Right hindlimb (tissue), 1 donor: ENCODE data around the gene ISL1.

Source experiments
- DNase-seq: peaks from one replicate; pipeline ENCODE4 v3.0.0-alpha.2; 2018

The ISL1 gene

DNA sequence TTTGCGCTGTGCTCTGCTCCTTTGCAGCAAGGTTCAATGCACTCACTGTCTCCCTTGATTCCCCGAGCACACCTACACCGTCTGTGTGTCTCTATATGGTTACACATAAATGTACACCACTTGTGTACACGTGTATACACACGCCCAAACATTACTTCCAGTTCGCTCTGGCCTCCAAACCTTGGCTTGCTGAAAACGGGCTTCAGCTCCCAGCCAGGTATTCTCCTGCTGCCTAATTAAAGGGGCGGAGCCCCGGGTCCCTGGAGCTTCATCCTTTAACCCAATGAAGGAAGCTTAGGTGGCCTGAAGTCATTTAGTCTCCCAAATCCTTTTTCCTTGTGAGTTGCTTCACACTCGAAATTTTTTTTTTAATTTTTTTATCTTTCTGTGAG, 4.6 kb downstream of the ISL1 start:
- no peak for DNase-seq

DNA sequence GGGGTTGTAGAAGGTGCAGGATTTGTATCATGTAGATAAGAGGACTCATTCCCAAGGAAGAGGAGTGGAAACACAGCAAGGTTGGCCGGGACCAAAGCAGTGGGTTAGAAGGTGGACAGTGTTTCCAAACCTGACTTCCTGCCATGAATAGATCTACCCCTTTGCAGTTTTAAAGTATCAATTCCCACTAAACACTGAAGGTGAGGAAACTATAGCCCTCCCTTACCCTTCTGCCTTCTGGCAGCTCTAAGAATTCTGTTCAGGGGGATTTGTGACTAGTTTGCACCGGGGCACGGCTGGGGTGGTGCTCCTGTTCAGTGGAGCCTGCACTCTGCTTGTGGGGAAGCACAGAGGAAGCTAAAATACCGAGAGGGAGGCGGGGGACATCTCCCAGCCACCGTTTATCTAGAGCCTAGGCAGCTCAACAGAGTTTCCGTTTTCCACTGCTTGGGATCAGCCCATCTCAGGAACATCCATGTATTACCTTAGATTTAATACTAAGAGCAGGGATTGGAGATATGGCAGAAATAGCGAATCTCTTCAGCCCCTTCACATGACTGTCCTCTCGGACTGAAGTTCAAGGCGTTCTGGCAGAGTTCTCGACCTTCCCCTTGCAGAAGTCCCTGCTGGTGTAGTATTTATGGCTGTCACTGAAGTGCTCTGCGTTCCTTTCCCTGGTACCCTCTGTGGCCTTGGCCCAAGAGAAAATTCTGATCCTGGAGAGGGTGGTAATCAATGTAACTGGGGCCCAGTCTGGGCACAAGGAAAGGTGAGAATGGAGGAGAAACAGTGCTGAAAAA, 5.4 kb downstream of the ISL1 start:
- no peak for DNase-seq

DNA sequence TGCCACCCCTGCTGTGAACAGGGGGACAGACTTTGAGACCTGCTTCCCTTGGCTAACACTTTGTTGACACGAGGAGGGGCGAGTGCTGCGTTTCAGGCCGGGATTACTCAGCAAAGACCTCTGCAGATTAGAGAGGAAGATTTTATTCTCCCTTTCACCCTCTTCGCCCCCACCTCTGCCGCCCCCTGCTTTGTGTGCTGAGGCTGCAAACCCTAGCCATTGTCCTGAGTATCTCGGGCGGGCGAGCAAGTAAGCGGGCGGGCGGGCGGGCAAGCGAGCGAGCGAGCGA, 6.0 kb downstream of the ISL1 start:
- no peak for DNase-seq

DNA sequence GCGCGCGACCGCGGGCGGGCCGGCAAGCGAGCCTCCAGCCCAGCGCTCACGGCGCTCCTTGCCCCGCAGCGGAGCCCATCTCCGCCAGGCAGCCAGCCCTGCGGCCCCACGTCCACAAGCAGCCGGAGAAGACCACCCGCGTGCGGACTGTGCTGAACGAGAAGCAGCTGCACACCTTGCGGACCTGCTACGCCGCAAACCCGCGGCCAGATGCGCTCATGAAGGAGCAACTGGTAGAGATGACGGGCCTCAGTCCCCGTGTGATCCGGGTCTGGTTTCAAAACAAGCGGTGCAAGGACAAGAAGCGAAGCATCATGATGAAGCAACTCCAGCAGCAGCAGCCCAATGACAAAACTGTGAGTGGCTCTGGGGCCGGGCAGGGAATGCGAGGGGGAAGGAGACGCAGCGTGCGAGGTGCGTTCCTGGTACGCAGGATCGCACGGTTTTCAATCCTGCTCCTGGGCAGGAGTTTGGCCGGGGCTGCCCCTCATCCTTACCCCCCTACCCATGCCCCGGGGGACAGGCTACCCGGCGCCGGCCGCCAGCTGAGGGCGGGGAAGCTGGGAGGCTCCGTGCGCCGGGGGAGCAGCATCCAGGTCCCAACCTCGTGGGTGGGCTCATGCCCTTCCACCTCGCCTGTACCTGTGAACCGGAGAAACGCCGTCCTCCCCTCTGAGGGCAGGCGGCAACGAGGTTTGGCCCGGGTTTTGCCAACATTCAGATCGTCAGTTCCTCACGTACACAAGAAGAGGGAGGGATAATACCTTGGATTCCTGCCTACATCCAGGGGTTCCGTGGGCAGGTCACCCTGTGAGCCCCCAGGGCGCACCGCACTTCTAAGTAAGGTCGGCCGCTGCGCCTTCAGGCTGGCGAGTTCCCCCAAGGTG, 6.6 kb downstream of the ISL1 start:
- DNase-seq: no peak

GRCh38 chr5:51391175-51391574, 7.9 kb downstream of the ISL1 start:
- no peak for DNase-seq

- no peak for DNase-seq
These were observed 9.5 kb downstream of the ISL1 start for GRCh38 chr5:51392689-51393199.

DNA sequence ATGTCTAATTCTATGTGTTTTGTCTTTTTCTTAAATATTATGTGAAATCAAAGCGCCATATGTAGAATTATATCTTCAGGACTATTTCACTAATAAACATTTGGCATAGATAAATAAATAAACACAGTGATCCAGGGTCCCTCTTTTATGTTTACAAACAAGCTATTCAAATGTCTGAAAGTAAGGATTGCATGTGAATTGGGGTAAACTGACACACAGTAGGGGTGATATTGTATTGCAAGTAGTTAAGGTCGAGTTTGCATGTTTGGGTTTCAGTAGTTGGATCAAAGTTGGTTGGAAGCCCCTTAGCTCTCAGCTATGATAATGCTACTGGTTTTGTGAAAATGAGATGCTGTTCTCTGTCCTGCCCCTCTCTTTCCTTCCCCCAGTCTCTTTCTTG, 11.4 kb downstream of the ISL1 start:
- DNase-seq: no peak

GRCh38 chr5:51395245-51395644, 12.0 kb downstream of the ISL1 start:
- DNase-seq: no peak

- no peak for DNase-seq
These were observed 12.6 kb downstream of the ISL1 start for GRCh38 chr5:51395666-51396356.

DNA sequence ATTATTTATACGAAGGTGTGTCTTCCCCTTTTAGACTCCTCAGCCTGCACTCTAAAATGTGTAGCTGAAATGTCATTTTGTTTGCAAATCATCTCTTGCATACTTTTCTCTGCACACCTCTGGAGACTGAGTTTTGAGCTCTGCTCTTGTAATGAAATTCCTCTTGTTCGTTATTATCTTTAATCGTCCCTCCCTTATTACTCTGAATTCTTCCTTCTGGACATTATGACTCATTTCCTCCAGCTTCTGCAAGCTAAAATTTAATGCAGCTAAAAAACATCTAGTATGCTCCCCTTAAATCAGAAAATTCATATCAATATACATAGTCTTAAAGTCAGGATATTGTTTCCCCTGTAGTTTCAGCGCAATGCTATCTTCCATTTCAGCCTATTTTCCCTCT, 13.5 kb downstream of the ISL1 start:
- no peak for DNase-seq

GRCh38 chr5:51397996-51398395, 14.7 kb downstream of the ISL1 start:
- no peak for DNase-seq

DNA sequence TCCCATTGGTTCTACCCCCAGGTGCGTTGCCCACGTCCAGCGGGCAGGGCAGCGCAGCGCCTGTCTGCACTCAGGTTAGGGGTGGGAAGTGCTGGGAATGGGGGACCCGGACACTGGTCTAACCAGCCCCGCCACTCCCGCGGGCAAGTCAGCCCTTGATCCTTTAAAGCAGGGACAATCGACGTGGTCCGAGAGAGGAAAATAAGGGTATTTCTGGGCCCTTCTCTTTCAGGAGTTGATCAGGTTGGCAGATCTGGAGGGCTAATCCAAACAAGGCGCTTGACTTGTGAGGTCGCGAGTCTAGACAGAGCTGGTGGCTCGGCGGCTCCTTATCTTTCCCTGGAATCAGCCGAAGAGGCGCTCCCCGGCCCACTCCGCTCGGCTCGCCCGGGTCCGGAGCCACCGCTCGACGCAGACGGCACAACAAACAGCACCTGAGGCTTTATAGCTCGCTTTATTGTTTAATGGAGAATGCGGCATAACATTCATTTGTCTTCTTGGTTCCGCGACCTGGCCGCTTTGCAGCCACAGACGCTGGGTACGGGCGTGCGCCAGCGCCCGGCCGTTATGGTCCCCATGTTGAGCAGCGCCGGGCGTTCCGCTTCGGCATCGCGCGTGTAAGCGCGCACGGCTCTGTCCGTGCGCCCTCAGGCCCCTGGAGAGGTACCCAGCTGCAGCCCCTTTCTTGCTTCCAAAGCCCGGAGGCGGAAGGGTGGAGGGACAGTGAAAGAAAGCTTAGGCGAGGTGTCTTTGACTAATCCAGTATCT, 15.8 kb downstream of the ISL1 start:
- peak; percentile 21 for DNase-seq

- no peak for DNase-seq
These were observed 16.4 kb downstream of the ISL1 start for GRCh38 chr5:51399643-51400006.

DNA sequence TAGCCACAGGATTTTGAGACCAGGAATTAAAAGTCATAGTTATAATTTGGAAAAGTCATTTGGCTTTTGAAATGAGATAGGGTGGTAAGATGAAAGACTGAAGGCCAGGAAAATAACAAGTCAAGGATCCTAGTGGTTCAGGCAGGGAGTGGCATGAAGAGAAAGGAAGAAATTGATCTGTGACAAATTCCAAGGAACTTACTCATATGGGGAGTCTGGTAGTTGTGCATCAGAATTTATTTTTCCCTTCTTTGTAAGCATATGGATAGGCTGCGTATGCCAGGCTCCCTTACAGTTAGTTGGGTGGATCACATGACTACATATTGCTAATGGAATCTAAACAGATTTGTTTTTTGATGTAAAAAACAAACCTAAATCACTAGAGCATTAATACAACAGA, 21.0 kb downstream of the ISL1 start:
- DNase-seq: no peak

- DNase-seq: no peak
These were observed 28.7 kb downstream of the ISL1 start for GRCh38 chr5:51411921-51412325.

- DNase-seq: no peak
These were observed 31.3 kb downstream of the ISL1 start for GRCh38 chr5:51414516-51414915.

- DNase-seq: no peak
These were observed 32.9 kb downstream of the ISL1 start for GRCh38 chr5:51416149-51416548.

- no peak for DNase-seq
These were observed 49.9 kb downstream of the ISL1 start for GRCh38 chr5:51433052-51433710.

DNA sequence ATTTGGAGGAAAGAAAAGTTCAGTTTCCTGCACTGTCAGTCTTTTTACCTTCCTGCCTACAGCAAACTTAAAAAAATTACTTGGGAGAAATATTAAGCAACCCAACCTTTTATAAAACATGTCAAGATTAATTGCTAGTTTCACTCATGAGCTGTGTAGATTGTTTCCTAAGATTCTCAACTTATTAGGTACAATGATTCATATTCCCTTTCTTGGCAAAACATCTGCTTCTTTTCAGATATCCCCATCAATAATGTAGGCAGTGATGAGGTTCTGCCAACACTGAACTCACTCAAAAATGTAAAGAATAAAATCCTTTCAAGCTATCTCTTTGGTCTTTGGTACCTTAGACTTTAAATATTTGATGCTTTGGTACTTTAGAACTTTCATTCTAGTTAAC, 56.0 kb downstream of the ISL1 start:
- no peak for DNase-seq
